GM12878 (cell line): ENCODE data around the gene SDR9C7. TPM values are rescaled to one million over a fixed set of nuclear protein-coding genes. Genes with fewer than 3 reads are reported as not detected.

Experiments
- ATAC-seq: fragments of 200-7000 bp; cut with Tn5 transposase; 3 replicates; pipeline ENCODE4 v1.9.1; 2020; ENCODE audit warnings: mild to moderate bottlenecking, moderate library complexity
- BruUV-seq: library from RNA; stranded (reverse); fragments of 400-500 nt; replicated peaks from 2 replicates; lab custom pipeline; 2021; lab: Mats Ljungman, UMichigan
- CTCF ChIA-PET: fragments of 300-600 bp; sonication (Branson Sonifier 250); formaldehyde crosslinking; extraction: SDS; loops from one replicate; lab custom pipeline; 2021; ENCODE audit warnings: inconsistent platforms; lab: Yijun Ruan, JAX
- POLR2A ChIA-PET: fragments of 350-600 bp; formaldehyde crosslinking; extraction: SDS; loops from one replicate; lab custom pipeline; 2021; ENCODE audit warnings: inconsistent platforms; lab: Charles Lee
- RAD21 ChIA-PET: fragments of 300-600 bp; sonication (Branson Sonifier 250); formaldehyde crosslinking; loops from one replicate; lab custom pipeline; 2023; ENCODE audit warnings: antibody characterized with exemption; ENCODE audit not compliant: unreplicated experiment; lab: Charles Lee
- SMC1A ChIA-PET: fragments of 300-600 bp; sonication (Branson Sonifier 250); formaldehyde crosslinking; loops from one replicate; lab custom pipeline; 2023; ENCODE audit not compliant: unreplicated experiment, uncharacterized antibody; lab: Charles Lee
- DNase-seq: peaks from one replicate; pipeline ENCODE4 v3.0.0-alpha.2; 2011; ENCODE audit warnings: low read depth, low spot score
- FAIRE-seq: peaks from 3 replicates; lab custom pipeline; 2011; peaks lifted over from hg19 to GRCh38; lab: Jason Lieb, UNC
- H2AFZ ChIP-seq: 2 replicates; pipeline ENCODE4 v1.6.0; 2011; ENCODE audit warnings: low read depth, low read length, control low read depth; ENCODE audit not compliant: control insufficient read depth
- H3K27ac ChIP-seq: 2 replicates; pipeline ENCODE4 v1.5.1; 2011; ENCODE audit warnings: control low read depth; ENCODE audit not compliant: control insufficient read depth, insufficient read depth
- H3K27me3 ChIP-seq, 2 experiments: replicated peaks in 1 of 2; 2 replicates each; pipeline versions ENCODE4 v1.6.0 to v1.6.1; 2011; ENCODE audit warnings: low read length in 1 of 2; ENCODE audit not compliant: control insufficient read depth in 2 of 2, insufficient read depth in 2 of 2
- H3K36me3 ChIP-seq, 2 experiments: 2 replicates each; pipeline ENCODE4 v1.5.1; 2011; ENCODE audit warnings: low read length in 1 of 2; ENCODE audit not compliant: control insufficient read depth in 2 of 2, insufficient read depth in 2 of 2
- H3K4me1 ChIP-seq: 2 replicates; pipeline ENCODE4 v1.6.1; 2011; ENCODE audit warnings: mild to moderate bottlenecking, low read length, moderate library complexity, mixed read lengths; ENCODE audit not compliant: control insufficient read depth, insufficient read depth
- H3K4me2 ChIP-seq: 2 replicates; pipeline ENCODE4 v1.6.0; 2011; ENCODE audit warnings: control low read depth; ENCODE audit not compliant: control insufficient read depth, insufficient read depth
- H3K4me3 ChIP-seq: fragments of 200-600 bp; sonication (generic); 2 replicates; pipeline ENCODE4 v1.5.1; 2016
- H3K79me2 ChIP-seq: 2 replicates; pipeline ENCODE4 v1.6.0; 2011; ENCODE audit warnings: low read length; ENCODE audit not compliant: control insufficient read depth, insufficient read depth
- H3K9ac ChIP-seq: 2 replicates; pipeline ENCODE4 v1.8.0; 2011; ENCODE audit warnings: low read length, control low read depth, mixed read lengths; ENCODE audit not compliant: control insufficient read depth, insufficient read depth
- H3K9me3 ChIP-seq: replicated peaks from 3 replicates; pipeline ENCODE4 v1.5.1; 2011; ENCODE audit warnings: mild to moderate bottlenecking, low read length; ENCODE audit not compliant: control insufficient read depth, insufficient read depth
- H4K20me1 ChIP-seq: 2 replicates; pipeline ENCODE4 v1.6.0; 2011; ENCODE audit not compliant: control insufficient read depth, insufficient read depth
- CREM ChIP-seq: IDR thresholded peaks from 2 replicates; pipeline ENCODE4 v1.6.1; 2014; ENCODE audit warnings: antibody characterized with exemption, low read depth
- EGR1 ChIP-seq, 2 experiments: IDR thresholded peaks; 1 replicate in 1 of 2; 2 replicates in 1 of 2; pipeline ENCODE4 v1.6.1; 2011 to 2012; ENCODE audit warnings: low read depth in 2 of 2, low read length in 2 of 2, borderline replicate concordance in 1 of 2, mild to moderate bottlenecking in 1 of 2, moderate library complexity in 1 of 2
- EP300 ChIP-seq, 2 experiments: fragments of 150-350 bp in 1 of 2; IDR thresholded peaks; 2 replicates each; pipeline ENCODE4 v1.6.1; 2011 to 2012; ENCODE audit warnings: low read depth in 2 of 2, low read length in 2 of 2, borderline replicate concordance in 1 of 2, improper control_type of control experiment in 1 of 2, inconsistent platforms in 1 of 2; ENCODE audit not compliant: control insufficient read depth in 1 of 2
- ETV6 ChIP-seq, 2 experiments: fragments of 450-650 bp in 1 of 2; IDR thresholded peaks in 1 of 2; conservative IDR thresholded peaks in 1 of 2; 2 replicates each; pipeline ENCODE4 v1.6.1; 2014; ENCODE audit warnings: antibody characterized with exemption in 1 of 2, borderline replicate concordance in 1 of 2, low read depth in 1 of 2, mild to moderate bottlenecking in 1 of 2, moderate library complexity in 1 of 2
- HCFC1 ChIP-seq: fragments of 150-350 bp; IDR thresholded peaks from 2 replicates; pipeline ENCODE4 v1.6.1; 2014; ENCODE audit warnings: low read length
- MEF2A ChIP-seq: IDR thresholded peaks from 2 replicates; pipeline ENCODE4 v1.6.1; 2011; ENCODE audit warnings: low read depth, mild to moderate bottlenecking, low read length, moderate library complexity; ENCODE audit not compliant: insufficient read depth
- NFYA ChIP-seq: IDR thresholded peaks from 2 replicates; pipeline ENCODE4 v1.6.1; 2011; ENCODE audit warnings: low read depth, mild to moderate bottlenecking, low read length, improper control_type of control experiment, borderline replicate concordance
- RBBP5 ChIP-seq: fragments of 200-600 bp; sonication (generic); conservative IDR thresholded peaks from 2 replicates; pipeline ENCODE4 v1.6.1; 2016
- SMARCA5 ChIP-seq: fragments of 450-650 bp; IDR thresholded peaks from 2 replicates; pipeline ENCODE4 v1.6.1; 2017; ENCODE audit warnings: mild to moderate bottlenecking
- SMC3 ChIP-seq: IDR thresholded peaks from 2 replicates; pipeline ENCODE4 v1.6.1; 2011; ENCODE audit warnings: low read length, improper control_type of control experiment, borderline replicate concordance
- SP1 ChIP-seq: IDR thresholded peaks from one replicate; pipeline ENCODE4 v1.6.1; 2011; ENCODE audit warnings: low read depth, low read length
- SPI1 ChIP-seq: IDR thresholded peaks from 2 replicates; pipeline ENCODE4 v1.6.1; 2011; ENCODE audit warnings: low read depth, mild to moderate bottlenecking, low read length, moderate library complexity, borderline replicate concordance; ENCODE audit not compliant: insufficient read depth
- SREBF2 ChIP-seq: IDR thresholded peaks from 2 replicates; pipeline ENCODE4 v1.6.1; 2012; ENCODE audit warnings: mild to moderate bottlenecking, low read length
- ZNF622 ChIP-seq: fragments of 450-650 bp; IDR thresholded peaks from 2 replicates; pipeline ENCODE4 v1.6.1; 2017; ENCODE audit warnings: mild to moderate bottlenecking, inconsistent platforms
- WGBS: methylation state at CpG from one replicate; pipeline ENCODE4 v1.1.6; 2016; ENCODE audit warnings: low lambda C conversion rate; ENCODE audit not compliant: insufficient replicate concordance, insufficient coverage; ENCODE audit errors: missing lambda C conversion rate; 5-methylcytosine and 5-hydroxymethylcytosine counted together
- in situ Hi-C: fragments of 300-500 bp; cut with MboI; formaldehyde crosslinking; loops from 9 replicates; pipeline ENCODE4 v1.14.3; 2018; ENCODE audit warnings: mixed read lengths
- intact Hi-C: fragments of 100-400 bp; cut with micrococcal nuclease; formaldehyde crosslinking; loops from one replicate; pipeline ENCODE4 v1.14.2; 2022; ENCODE audit not compliant: unreplicated experiment
- polyA plus RNA-seq, 11 experiments: library from polyadenylated mRNA; depleted of rRNA in 4 of 11; unstranded in 6 of 11; stranded (reverse) in 5 of 11; fragments of >200 nt; fragmentation: Nextera tagmentation in 4 of 11; fragmentation: Illumina TruSeq in 1 of 11; extraction: Ambion mirVana in 4 of 11; extraction: Trizol in 1 of 11; gene quantifications; 1 replicate in 1 of 11; 2 replicates in 10 of 11; pipeline versions ENCODE4 v1.2.1 to v1.2.3, GENCODE V29; 2011 to 2016; ENCODE audit warnings: inconsistent platforms in 2 of 11, missing spikeins in 2 of 11, low read depth in 1 of 11
- total RNA-seq, 4 experiments: library from RNA; depleted of rRNA in 3 of 4; stranded (reverse); fragments of >200 nt in 3 of 4; fragmentation: Illumina TruSeq in 1 of 4; extraction: Trizol in 1 of 4; gene quantifications; 2 replicates each; pipeline versions ENCODE4 v1.2.1 to v1.2.3, GENCODE V29; 2013 to 2021
- TF ChIP-seq, protein P1 (sequence below): fragments of 450-650 bp; IDR thresholded peaks from 2 replicates; pipeline ENCODE4 v1.6.1; 2017; ENCODE audit warnings: low read depth, mild to moderate bottlenecking, moderate library complexity
- TF ChIP-seq, protein P2 (sequence below): fragments of 450-650 bp; formaldehyde crosslinking; IDR thresholded peaks from 2 replicates; pipeline ENCODE4 v1.5.0; 2022; ENCODE audit warnings: mild to moderate bottlenecking, missing genetic modification characterization

SDR9C7 gene
- total and polyA plus RNA-seq, 10 of the 15 experiments (the other 5 are each of a cell fraction or from before 2014, with no cell fraction given) = 0.04 TPM; not detected in 9

DNA sequence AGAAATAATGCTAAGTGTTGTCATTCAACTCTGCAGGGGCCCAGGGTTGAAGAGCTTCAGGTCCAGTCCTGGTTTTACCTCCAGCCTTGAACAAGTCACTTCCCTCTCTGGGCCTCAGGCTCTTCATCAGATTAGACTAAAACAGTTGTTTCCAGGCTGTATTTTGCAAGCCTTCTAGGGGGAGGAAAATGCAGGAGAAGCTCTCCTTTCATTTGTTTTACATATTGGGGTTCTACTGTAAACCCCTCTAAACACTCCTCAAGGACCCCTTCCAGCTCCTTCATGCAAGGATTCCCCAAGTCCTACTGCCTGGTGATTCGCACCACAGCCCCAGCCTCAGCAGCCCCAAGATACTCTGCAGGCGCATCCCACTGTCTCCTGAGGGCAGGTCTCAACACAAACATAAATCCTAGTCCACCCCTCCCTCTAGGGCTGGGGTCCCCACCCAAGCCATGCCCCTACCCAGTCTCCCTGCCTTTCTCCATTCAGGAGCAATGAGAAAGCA lies 2.7 kb downstream of the SDR9C7 start:
- in situ Hi-C loops (no loop called here), intact Hi-C loops (no loop called here)
- Histone ChIP-seq H3K4me1 (no peaks in the 10 kb centered on the region), H3K9ac (no peak overlapping the region), H3K27me3 (no peaks in the 10 kb centered on the region; a peak in 1 of 4 replicates), H3K36me3 (no peaks in the 10 kb centered on the region), H4K20me1 (no peaks in the 10 kb centered on the region), H3K79me2 (no peaks in the 10 kb centered on the region), H3K4me2 (no peak overlapping the region), H3K9me3 (no peaks in the 10 kb centered on the region), H3K27ac (no peak overlapping the region), H3K4me3 (no peak overlapping the region), H2AFZ (peak overlapping the region; percentile 45; the same call in 1 of the 2 replicates)
- CTCF ChIA-PET = interaction anchor here (1.1 kb wide), 1 partner anchor 70 kb away, joined by 3 read pairs; no protein-coding TSS in a partner anchor
- WGBS = 69% methylated on average over 2 of the region's 2 CpGs
- RAD21 ChIA-PET = no interaction called here
- SMC1A ChIA-PET = interaction anchor here (0.8 kb wide), 1 partner anchor 11 kb away, joined by 3 read pairs; no protein-coding TSS in a partner anchor
- no TSS peak for BruUV-seq
- FAIRE-seq (no peak), DNase-seq (no peak), ATAC-seq (peak; percentile 62; the same call in 2 of the 3 replicates)
- TF ChIP-seq, protein P1, sequence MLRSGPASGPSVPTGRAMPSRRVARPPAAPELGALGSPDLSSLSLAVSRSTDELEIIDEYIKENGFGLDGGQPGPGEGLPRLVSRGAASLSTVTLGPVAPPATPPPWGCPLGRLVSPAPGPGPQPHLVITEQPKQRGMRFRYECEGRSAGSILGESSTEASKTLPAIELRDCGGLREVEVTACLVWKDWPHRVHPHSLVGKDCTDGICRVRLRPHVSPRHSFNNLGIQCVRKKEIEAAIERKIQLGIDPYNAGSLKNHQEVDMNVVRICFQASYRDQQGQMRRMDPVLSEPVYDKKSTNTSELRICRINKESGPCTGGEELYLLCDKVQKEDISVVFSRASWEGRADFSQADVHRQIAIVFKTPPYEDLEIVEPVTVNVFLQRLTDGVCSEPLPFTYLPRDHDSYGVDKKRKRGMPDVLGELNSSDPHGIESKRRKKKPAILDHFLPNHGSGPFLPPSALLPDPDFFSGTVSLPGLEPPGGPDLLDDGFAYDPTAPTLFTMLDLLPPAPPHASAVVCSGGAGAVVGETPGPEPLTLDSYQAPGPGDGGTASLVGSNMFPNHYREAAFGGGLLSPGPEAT = no peak
- TF ChIP-seq SMARCA5 (no peak), CREM (no peak), MEF2A (no peak), SPI1 (peak; percentile 25; the same call in 1 of the 2 replicates), EP300 (IDR thresholded peaks at IDR 0.05; ENCODE audit: borderline replicate concordance in 1 of 2, control insufficient read depth in 1 of 2, low read depth in 2 of 2, low read length in 2 of 2) (no peak), EGR1 (IDR thresholded peaks at IDR 0.05; ENCODE audit: borderline replicate concordance in 1 of 2, low read depth in 2 of 2, low read length in 2 of 2) (no peak), NFYA (no peak), ZNF622 (no peak), RBBP5 (no peak), ETV6 (conservative IDR thresholded peaks at IDR 0.05 in 1 of 2, IDR thresholded peaks at IDR 0.05 in 1 of 2; ENCODE audit: borderline replicate concordance in 1 of 2, low read depth in 1 of 2) (no peak), SREBF2 (no peak), HCFC1 (no peak), SMC3 (no peak), SP1 (peak; percentile 13)
- TF ChIP-seq, protein P2, sequence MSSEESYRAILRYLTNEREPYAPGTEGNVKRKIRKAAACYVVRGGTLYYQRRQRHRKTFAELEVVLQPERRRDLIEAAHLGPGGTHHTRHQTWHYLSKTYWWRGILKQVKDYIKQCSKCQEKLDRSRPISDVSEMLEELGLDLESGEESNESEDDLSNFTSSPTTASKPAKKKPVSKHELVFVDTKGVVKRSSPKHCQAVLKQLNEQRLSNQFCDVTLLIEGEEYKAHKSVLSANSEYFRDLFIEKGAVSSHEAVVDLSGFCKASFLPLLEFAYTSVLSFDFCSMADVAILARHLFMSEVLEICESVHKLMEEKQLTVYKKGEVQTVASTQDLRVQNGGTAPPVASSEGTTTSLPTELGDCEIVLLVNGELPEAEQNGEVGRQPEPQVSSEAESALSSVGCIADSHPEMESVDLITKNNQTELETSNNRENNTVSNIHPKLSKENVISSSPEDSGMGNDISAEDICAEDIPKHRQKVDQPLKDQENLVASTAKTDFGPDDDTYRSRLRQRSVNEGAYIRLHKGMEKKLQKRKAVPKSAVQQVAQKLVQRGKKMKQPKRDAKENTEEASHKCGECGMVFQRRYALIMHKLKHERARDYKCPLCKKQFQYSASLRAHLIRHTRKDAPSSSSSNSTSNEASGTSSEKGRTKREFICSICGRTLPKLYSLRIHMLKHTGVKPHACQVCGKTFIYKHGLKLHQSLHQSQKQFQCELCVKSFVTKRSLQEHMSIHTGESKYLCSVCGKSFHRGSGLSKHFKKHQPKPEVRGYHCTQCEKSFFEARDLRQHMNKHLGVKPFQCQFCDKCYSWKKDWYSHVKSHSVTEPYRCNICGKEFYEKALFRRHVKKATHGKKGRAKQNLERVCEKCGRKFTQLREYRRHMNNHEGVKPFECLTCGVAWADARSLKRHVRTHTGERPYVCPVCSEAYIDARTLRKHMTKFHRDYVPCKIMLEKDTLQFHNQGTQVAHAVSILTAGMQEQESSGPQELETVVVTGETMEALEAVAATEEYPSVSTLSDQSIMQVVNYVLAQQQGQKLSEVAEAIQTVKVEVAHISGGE (CRISPR knock-in tag) = no peak
- POLR2A ChIA-PET = no interaction called here
